Heart left ventricle (tissue), 13 donors: Measurements from ENCODE around the gene ZNF410.

Experiments
- CTCF ChIP-seq, 12 donors: fragments of 200-600 bp; sonication (generic) in 4 of 12; IDR thresholded peaks; one replicate each; pipeline versions ENCODE4 v1.5.0 to v1.8.0; 2018 to 2022; ENCODE audit warnings: antibody characterized with exemption in 12 of 12, mild to moderate bottlenecking in 5 of 12
- POLR2A ChIP-seq, 2 donors: fragments of 450-650 bp; IDR thresholded peaks; one replicate each; pipeline ENCODE4 v1.6.1; 2017; ENCODE audit warnings: antibody characterized with exemption in 2 of 2, mild to moderate bottlenecking in 2 of 2, moderate library complexity in 2 of 2
- donor health status: ischemic (EF 13 %, LVEDD 7.1; RV severe dilation, severe dysfunction).
- donor health status: DM: no; HTN: yes; CAD: no.
- donor health status: DM: no; HTN: no; CAD: no.
- donor health status: ischemic (EF 25% LVEDD 6.9; RV normal size, moderate dysfunction).
- donor health status: ischemic (EF 25% LVEDD 5.7; RV mildly dilated, moderate dysfunction).
- donor health status: ischemic (EF 35%, LVEDD 5.7; RV mildly dilated, moderate dysfunction).
- donor health status: nonischemic (EF 11% LVEDD 7.7; RV severe dilation, severe dysfunction).
- donor health status: DM: yes; HTN: yes; CAD: no.
- donor health status: PGD.
- donor health status: ischemic (EF 29% LVEDD 5.4; RV normal size, mild dysfunction).
- donor health status: nonischemic (EF 23%, LVEDD 6.1; RV moderate dilation, normal function).

GRCh38 chr14:73886449-73887317 is at the start of gene ZNF410:
- TF ChIP-seq CTCF (IDR thresholded peaks at IDR 0.05) = no peak
- peak in 1 of 2 donors; percentile 74 for TF ChIP-seq POLR2A (IDR thresholded peaks at IDR 0.05)
